Panc1 (cell line): ENCODE measurements around the gene DDX18. TPM values are rescaled to one million over a fixed set of nuclear protein-coding genes. Genes with fewer than 3 reads are reported as not detected.

Experiments
- ATAC-seq: fragments of 200-7000 bp; cut with Tn5 transposase; 2 replicates; pipeline ENCODE4 v1.9.1; 2020; ENCODE audit warnings: mild to moderate bottlenecking, moderate library complexity
- BruUV-seq: library from RNA; stranded (reverse); fragments of 400-500 nt; replicated peaks from 2 replicates; lab custom pipeline; 2021; lab: Mats Ljungman, UMichigan
- CTCF ChIA-PET: fragments of 300-600 bp; sonication (Branson Sonifier 250); formaldehyde crosslinking; loops from one replicate; lab custom pipeline; 2022; ENCODE audit warnings: antibody characterized with exemption; lab: Charles Lee
- POLR2A ChIA-PET: fragments of 300-600 bp; sonication (Branson Sonifier 250); formaldehyde crosslinking; loops from one replicate; lab custom pipeline; 2022; ENCODE audit warnings: antibody characterized with exemption; lab: Charles Lee
- DNase-seq: peaks from one replicate; pipeline ENCODE4 v3.0.0-alpha.2; 2010; ENCODE audit warnings: low read depth, low spot score
- H3K27ac ChIP-seq: 2 replicates; pipeline ENCODE4 v1.5.1; 2011; ENCODE audit warnings: mild to moderate bottlenecking, low read length, inconsistent platforms
- H3K27me3 ChIP-seq: fragments of 200-500 bp; sonication (Bioruptor generic); 2 replicates; pipeline ENCODE4 v1.6.0; 2014; ENCODE audit warnings: low read length, inconsistent platforms; ENCODE audit not compliant: control insufficient read depth, insufficient read depth
- H3K36me3 ChIP-seq: fragments of 200-500 bp; sonication (Bioruptor generic); 2 replicates; pipeline ENCODE4 v1.5.1; 2014; ENCODE audit warnings: inconsistent platforms, mild to moderate bottlenecking, low read length, moderate library complexity; ENCODE audit not compliant: control insufficient read depth, insufficient read depth
- H3K4me1 ChIP-seq: 2 replicates; pipeline ENCODE4 v1.5.1; 2011; ENCODE audit warnings: inconsistent platforms, mild to moderate bottlenecking, low read length, moderate library complexity; ENCODE audit not compliant: control insufficient read depth, insufficient read depth
- H3K4me3 ChIP-seq, 2 experiments: 2 replicates each; pipeline ENCODE4 v1.5.1; 2011 to 2012; ENCODE audit warnings: low read depth in 2 of 2, low read length in 2 of 2, mild to moderate bottlenecking in 2 of 2, inconsistent platforms in 1 of 2, moderate library complexity in 1 of 2
- H3K9me3 ChIP-seq: fragments of 200-500 bp; sonication (Bioruptor generic); 2 replicates; pipeline ENCODE4 v1.5.1; 2014; ENCODE audit warnings: low read depth, mild to moderate bottlenecking, inconsistent platforms, low read length, moderate library complexity; ENCODE audit not compliant: control insufficient read depth, insufficient read depth
- POLR2AphosphoS5 ChIP-seq: IDR thresholded peaks from 2 replicates; pipeline ENCODE4 v1.6.1; 2012; ENCODE audit warnings: mild to moderate bottlenecking, low read depth, low read length, moderate library complexity
- SIN3A ChIP-seq: IDR thresholded peaks from 2 replicates; pipeline ENCODE4 v1.6.1; 2012; ENCODE audit warnings: low read depth, mild to moderate bottlenecking, low read length, moderate library complexity, borderline replicate concordance; ENCODE audit not compliant: insufficient read depth
- TCF7L2 ChIP-seq: IDR thresholded peaks from 2 replicates; pipeline ENCODE4 v1.6.1; 2011; ENCODE audit warnings: mild to moderate bottlenecking, low read depth, low read length, inconsistent platforms
- in situ Hi-C: cut with HindIII; loops from 2 replicates; pipeline ENCODE4 v1.10.0; 2016; ENCODE audit warnings: low sequenced_read_pairs, low pct_unique_long_range_greater_than_20kb
- intact Hi-C: fragments of 100-400 bp; cut with micrococcal nuclease; formaldehyde crosslinking; loops from one replicate; pipeline ENCODE4 v1.10.0; 2022; ENCODE audit not compliant: unreplicated experiment
- total RNA-seq: library from RNA; stranded (reverse); gene quantifications from one replicate; pipeline ENCODE4 v1.2.1, GENCODE V29; 2021; ENCODE audit not compliant: unreplicated experiment
- TF ChIP-seq, protein P1 (sequence below): fragments of 450-650 bp; IDR thresholded peaks from 2 replicates; pipeline ENCODE4 v1.5.1; 2017; ENCODE audit warnings: mild to moderate bottlenecking
- TF ChIP-seq, protein P2 (sequence below), 2 experiments: IDR thresholded peaks; 2 replicates each; pipeline ENCODE4 v1.6.1; 2011 to 2012; ENCODE audit warnings: low read depth in 2 of 2, control low read depth in 1 of 2, low read length in 1 of 2, mild to moderate bottlenecking in 1 of 2, moderate library complexity in 1 of 2; ENCODE audit not compliant: insufficient read depth in 1 of 2

The DDX18 gene
- total RNA-seq, 1 experiment from 2014 or later: 82.0 TPM

DNA sequence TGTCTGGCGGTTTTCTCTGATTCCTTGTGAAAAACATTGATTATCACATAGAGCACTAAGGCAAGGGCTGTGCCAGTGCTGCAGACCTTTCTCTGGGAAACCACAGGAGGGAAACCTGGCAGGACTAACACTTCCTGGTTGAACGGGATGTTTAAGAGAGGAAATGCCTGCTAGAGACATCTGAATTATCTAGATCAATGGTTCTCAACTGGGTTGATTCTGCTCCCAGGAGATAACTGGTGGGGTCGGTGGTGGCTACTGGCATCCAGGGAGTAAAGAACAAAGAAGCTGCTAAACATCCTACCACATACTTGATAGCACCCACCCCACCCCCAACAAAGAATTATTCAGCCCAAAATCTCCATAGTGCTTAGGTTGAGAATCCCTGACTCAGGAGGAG lies 37.5 kb downstream of the DDX18 start:
- in situ Hi-C loops (no loop called here), intact Hi-C loops (no loop called here)
- H3K27me3 ChIP-seq: no peaks in the 10 kb centered on the region
- H3K9me3 ChIP-seq: no peaks in the 10 kb centered on the region
- ATAC-seq (no peak), DNase-seq (no peak)
- no TSS peak for BruUV-seq
- TF ChIP-seq SIN3A (no peak), TCF7L2 (no peak), POLR2AphosphoS5 (no peak)
- TF ChIP-seq, protein P1, sequence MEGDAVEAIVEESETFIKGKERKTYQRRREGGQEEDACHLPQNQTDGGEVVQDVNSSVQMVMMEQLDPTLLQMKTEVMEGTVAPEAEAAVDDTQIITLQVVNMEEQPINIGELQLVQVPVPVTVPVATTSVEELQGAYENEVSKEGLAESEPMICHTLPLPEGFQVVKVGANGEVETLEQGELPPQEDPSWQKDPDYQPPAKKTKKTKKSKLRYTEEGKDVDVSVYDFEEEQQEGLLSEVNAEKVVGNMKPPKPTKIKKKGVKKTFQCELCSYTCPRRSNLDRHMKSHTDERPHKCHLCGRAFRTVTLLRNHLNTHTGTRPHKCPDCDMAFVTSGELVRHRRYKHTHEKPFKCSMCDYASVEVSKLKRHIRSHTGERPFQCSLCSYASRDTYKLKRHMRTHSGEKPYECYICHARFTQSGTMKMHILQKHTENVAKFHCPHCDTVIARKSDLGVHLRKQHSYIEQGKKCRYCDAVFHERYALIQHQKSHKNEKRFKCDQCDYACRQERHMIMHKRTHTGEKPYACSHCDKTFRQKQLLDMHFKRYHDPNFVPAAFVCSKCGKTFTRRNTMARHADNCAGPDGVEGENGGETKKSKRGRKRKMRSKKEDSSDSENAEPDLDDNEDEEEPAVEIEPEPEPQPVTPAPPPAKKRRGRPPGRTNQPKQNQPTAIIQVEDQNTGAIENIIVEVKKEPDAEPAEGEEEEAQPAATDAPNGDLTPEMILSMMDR: no peak
- TF ChIP-seq, protein P2, sequence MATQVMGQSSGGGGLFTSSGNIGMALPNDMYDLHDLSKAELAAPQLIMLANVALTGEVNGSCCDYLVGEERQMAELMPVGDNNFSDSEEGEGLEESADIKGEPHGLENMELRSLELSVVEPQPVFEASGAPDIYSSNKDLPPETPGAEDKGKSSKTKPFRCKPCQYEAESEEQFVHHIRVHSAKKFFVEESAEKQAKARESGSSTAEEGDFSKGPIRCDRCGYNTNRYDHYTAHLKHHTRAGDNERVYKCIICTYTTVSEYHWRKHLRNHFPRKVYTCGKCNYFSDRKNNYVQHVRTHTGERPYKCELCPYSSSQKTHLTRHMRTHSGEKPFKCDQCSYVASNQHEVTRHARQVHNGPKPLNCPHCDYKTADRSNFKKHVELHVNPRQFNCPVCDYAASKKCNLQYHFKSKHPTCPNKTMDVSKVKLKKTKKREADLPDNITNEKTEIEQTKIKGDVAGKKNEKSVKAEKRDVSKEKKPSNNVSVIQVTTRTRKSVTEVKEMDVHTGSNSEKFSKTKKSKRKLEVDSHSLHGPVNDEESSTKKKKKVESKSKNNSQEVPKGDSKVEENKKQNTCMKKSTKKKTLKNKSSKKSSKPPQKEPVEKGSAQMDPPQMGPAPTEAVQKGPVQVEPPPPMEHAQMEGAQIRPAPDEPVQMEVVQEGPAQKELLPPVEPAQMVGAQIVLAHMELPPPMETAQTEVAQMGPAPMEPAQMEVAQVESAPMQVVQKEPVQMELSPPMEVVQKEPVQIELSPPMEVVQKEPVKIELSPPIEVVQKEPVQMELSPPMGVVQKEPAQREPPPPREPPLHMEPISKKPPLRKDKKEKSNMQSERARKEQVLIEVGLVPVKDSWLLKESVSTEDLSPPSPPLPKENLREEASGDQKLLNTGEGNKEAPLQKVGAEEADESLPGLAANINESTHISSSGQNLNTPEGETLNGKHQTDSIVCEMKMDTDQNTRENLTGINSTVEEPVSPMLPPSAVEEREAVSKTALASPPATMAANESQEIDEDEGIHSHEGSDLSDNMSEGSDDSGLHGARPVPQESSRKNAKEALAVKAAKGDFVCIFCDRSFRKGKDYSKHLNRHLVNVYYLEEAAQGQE (IDR thresholded peaks at IDR 0.05; ENCODE audit: insufficient read depth in 1 of 2, low read depth in 2 of 2, low read length in 1 of 2): no peak
- ChIA-PET CTCF (no interaction called here), POLR2A (no interaction called here)
- H3K27ac ChIP-seq: no peak overlapping the region
- H3K36me3 ChIP-seq: no peaks in the 10 kb centered on the region
- peaks cover 10% of the 10 kb centered on the region for H3K4me1 ChIP-seq
- H3K4me3 ChIP-seq: no peak overlapping the region

DNA sequence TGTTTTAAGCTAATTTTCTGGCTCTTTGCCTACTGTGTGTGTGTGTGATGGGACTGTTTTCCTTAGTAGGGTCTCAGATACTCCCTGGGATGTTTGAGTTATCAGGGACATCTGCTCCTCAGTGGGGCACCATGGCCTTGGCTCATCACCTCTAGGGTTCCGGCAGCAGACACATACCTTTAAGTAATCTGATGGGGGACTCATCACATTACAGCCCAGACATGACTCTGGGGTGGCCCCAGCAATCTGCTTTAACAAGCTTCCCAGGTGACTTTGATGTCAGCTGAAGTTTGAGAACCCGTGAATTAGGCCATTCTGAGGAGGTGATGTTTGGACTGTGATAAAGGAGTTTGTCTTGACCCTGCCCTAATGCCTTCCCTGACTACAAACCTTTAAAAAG lies 38.8 kb downstream of the DDX18 start:
- H3K4me1 ChIP-seq: peaks cover 10% of the 10 kb centered on the region
- no peak overlapping the region for H3K27ac ChIP-seq
- no peak overlapping the region for H3K4me3 ChIP-seq
- no peaks in the 10 kb centered on the region for H3K9me3 ChIP-seq
- ATAC-seq: no peak
- BruUV-seq: no TSS peak
- POLR2A ChIA-PET: no interaction called here
- CTCF ChIA-PET: no interaction called here
- DNase-seq: no peak
- no peaks in the 10 kb centered on the region for H3K36me3 ChIP-seq
- intact Hi-C loops: no loop called here
- TF ChIP-seq, protein P2 (IDR thresholded peaks at IDR 0.05; ENCODE audit: insufficient read depth in 1 of 2, low read depth in 2 of 2, low read length in 1 of 2): no peak
- no peak for TF ChIP-seq SIN3A
- TF ChIP-seq POLR2AphosphoS5: no peak
- H3K27me3 ChIP-seq: no peaks in the 10 kb centered on the region
- in situ Hi-C loops: no loop called here
